B cell (primary cell): ENCODE results near the gene GPER1.

Experiments used
- EZH2 ChIP-seq: IDR thresholded peaks from 2 replicates; pipeline ENCODE4 v1.6.1; 2012; ENCODE audit warnings: borderline replicate concordance, low read depth, mild to moderate bottlenecking, moderate library complexity, low read length; ENCODE audit not compliant: insufficient read depth, poor library complexity, severe bottlenecking
- TF ChIP-seq, protein P1 (sequence below): fragments of 200-600 bp; IDR thresholded peaks from one replicate; pipeline ENCODE4 v1.8.0; 2022; ENCODE audit warnings: antibody characterized with exemption, mild to moderate bottlenecking

DNA sequence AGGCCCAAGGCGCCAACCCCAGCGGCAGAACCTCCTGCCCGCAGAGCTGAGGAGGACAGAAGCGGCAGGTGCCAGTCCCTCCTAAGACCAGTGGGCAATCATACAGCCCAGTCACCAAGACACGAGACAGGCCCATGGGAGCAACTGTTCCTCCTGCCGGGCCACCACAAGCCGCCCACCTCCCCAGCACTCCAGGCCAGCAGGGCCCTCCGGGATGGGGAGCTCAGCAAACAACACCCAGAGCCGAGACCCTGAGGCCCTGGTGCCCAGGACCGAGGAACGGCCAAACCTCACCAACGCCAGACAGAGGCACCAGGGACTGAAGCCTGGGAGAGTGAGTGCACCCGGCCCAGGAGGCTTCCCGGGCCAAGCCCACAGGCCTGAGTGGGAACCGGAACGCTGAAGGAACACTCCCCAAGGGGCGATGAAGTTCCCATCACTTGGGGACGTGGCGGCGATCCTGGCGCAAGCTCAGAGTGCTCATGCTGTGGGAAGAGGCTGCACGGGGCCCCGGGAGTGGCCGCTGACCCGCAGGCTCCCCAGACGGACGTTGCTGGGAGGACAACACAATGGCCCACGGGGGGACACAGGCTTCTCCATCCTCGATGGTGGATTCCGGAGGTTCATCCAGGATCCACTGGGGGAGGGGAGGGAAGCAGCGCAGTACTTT is 35.1 kb downstream of the GPER1 start:
- TF ChIP-seq, protein P1, sequence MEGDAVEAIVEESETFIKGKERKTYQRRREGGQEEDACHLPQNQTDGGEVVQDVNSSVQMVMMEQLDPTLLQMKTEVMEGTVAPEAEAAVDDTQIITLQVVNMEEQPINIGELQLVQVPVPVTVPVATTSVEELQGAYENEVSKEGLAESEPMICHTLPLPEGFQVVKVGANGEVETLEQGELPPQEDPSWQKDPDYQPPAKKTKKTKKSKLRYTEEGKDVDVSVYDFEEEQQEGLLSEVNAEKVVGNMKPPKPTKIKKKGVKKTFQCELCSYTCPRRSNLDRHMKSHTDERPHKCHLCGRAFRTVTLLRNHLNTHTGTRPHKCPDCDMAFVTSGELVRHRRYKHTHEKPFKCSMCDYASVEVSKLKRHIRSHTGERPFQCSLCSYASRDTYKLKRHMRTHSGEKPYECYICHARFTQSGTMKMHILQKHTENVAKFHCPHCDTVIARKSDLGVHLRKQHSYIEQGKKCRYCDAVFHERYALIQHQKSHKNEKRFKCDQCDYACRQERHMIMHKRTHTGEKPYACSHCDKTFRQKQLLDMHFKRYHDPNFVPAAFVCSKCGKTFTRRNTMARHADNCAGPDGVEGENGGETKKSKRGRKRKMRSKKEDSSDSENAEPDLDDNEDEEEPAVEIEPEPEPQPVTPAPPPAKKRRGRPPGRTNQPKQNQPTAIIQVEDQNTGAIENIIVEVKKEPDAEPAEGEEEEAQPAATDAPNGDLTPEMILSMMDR, result no peak
- TF ChIP-seq EZH2, result no peak
